Muscle layer of colon (tissue), 2 donors: ENCODE measurements around the gene SLC7A14.

Source experiments
- H3K27ac ChIP-seq: one replicate; pipeline ENCODE4 v1.7.0; 2013; ENCODE audit warnings: low read depth, mild to moderate bottlenecking, low read length, moderate library complexity
- H3K27me3 ChIP-seq, 2 donors: one replicate each; pipeline ENCODE4 v1.7.0; 2013; ENCODE audit warnings: low read length in 2 of 2, mild to moderate bottlenecking in 2 of 2; ENCODE audit not compliant: insufficient read depth in 2 of 2, control insufficient read depth in 1 of 2
- H3K36me3 ChIP-seq: one replicate; pipeline ENCODE4 v1.7.0; 2013; ENCODE audit warnings: mild to moderate bottlenecking, low read length; ENCODE audit not compliant: insufficient read depth
- H3K4me1 ChIP-seq: one replicate; pipeline ENCODE4 v1.7.0; 2013; ENCODE audit warnings: mild to moderate bottlenecking, low read length; ENCODE audit not compliant: insufficient read depth
- H3K4me3 ChIP-seq, 2 donors: one replicate each; pipeline ENCODE4 v1.7.0; 2013; ENCODE audit warnings: low read length in 2 of 2, low read depth in 1 of 2, mild to moderate bottlenecking in 1 of 2, moderate library complexity in 1 of 2
- H3K9ac ChIP-seq: one replicate; pipeline ENCODE4 v1.7.0; 2013; ENCODE audit warnings: low read length
- H3K9me3 ChIP-seq: one replicate; pipeline ENCODE4 v1.7.0; 2013; ENCODE audit warnings: mild to moderate bottlenecking, low read length
- donor health status: abdominal sarcoma.
- donor health status: Adenocarcinoma of cecum.

Gene SLC7A14

GRCh38 chr3:170560717-170561382 is 25.0 kb downstream of the SLC7A14 start:
- Histone ChIP-seq H3K36me3 (no peaks in the 10 kb centered on the region), H3K4me3 (no peak overlapping the region), H3K27me3 (no peaks in the 10 kb centered on the region), H3K27ac (no peak overlapping the region), H3K4me1 (no peaks in the 10 kb centered on the region), H3K9me3 (no peaks in the 10 kb centered on the region), H3K9ac (no peak overlapping the region)

- Histone ChIP-seq H3K9me3 (no peaks in the 10 kb centered on the region), H3K27me3 (no peaks in the 10 kb centered on the region), H3K4me3 (no peak overlapping the region), H3K36me3 (no peaks in the 10 kb centered on the region), H3K4me1 (no peaks in the 10 kb centered on the region), H3K9ac (no peak overlapping the region), H3K27ac (no peak overlapping the region)
These were observed 25.6 kb downstream of the SLC7A14 start for GRCh38 chr3:170560296-170560695.

GRCh38 chr3:170558427-170558826 is 27.4 kb downstream of the SLC7A14 start:
- no peaks in the 10 kb centered on the region for H3K9me3 ChIP-seq
- H3K4me1 ChIP-seq: no peaks in the 10 kb centered on the region
- H3K36me3 ChIP-seq: no peaks in the 10 kb centered on the region
- H3K27me3 ChIP-seq: no peaks in the 10 kb centered on the region
- H3K27ac ChIP-seq: no peak overlapping the region
- H3K4me3 ChIP-seq: no peak overlapping the region
- H3K9ac ChIP-seq: no peak overlapping the region

GRCh38 chr3:170555329-170555728 is 30.5 kb downstream of the SLC7A14 start:
- Histone ChIP-seq H3K4me1 (no peaks in the 10 kb centered on the region), H3K9ac (no peak overlapping the region), H3K36me3 (no peaks in the 10 kb centered on the region), H3K4me3 (no peak overlapping the region), H3K27ac (no peak overlapping the region), H3K27me3 (no peaks in the 10 kb centered on the region), H3K9me3 (no peaks in the 10 kb centered on the region)

GRCh38 chr3:170553788-170554757 is 31.8 kb downstream of the SLC7A14 start:
- H3K36me3 ChIP-seq: no peaks in the 10 kb centered on the region
- H3K27ac ChIP-seq: no peak overlapping the region
- H3K9me3 ChIP-seq: no peaks in the 10 kb centered on the region
- no peaks in the 10 kb centered on the region for H3K4me1 ChIP-seq
- no peak overlapping the region for H3K9ac ChIP-seq
- H3K4me3 ChIP-seq: no peak overlapping the region
- H3K27me3 ChIP-seq: no peaks in the 10 kb centered on the region

GRCh38 chr3:170551252-170551651 is 34.6 kb downstream of the SLC7A14 start:
- Histone ChIP-seq H3K9ac (no peak overlapping the region), H3K36me3 (no peaks in the 10 kb centered on the region), H3K27me3 (no peaks in the 10 kb centered on the region)

GRCh38 chr3:170542704-170543103 is 43.2 kb downstream of the SLC7A14 start:
- Histone ChIP-seq H3K27ac (no peak overlapping the region), H3K4me1 (no peaks in the 10 kb centered on the region), H3K4me3 (no peak overlapping the region), H3K9me3 (no peaks in the 10 kb centered on the region), H3K36me3 (no peaks in the 10 kb centered on the region), H3K9ac (no peak overlapping the region), H3K27me3 (no peaks in the 10 kb centered on the region)

More at GRCh38 chr3:170551252-170551651, 34.6 kb downstream of the SLC7A14 start:
- H3K4me3 ChIP-seq: no peak overlapping the region
- no peaks in the 10 kb centered on the region for H3K9me3 ChIP-seq
- H3K4me1 ChIP-seq: no peaks in the 10 kb centered on the region
- no peak overlapping the region for H3K27ac ChIP-seq

GRCh38 chr3:170539897-170540296 is 46.0 kb downstream of the SLC7A14 start:
- Histone ChIP-seq H3K9ac (no peak overlapping the region), H3K27me3 (no peaks in the 10 kb centered on the region), H3K4me1 (no peaks in the 10 kb centered on the region), H3K27ac (no peak overlapping the region), H3K36me3 (no peaks in the 10 kb centered on the region), H3K4me3 (no peak overlapping the region), H3K9me3 (no peaks in the 10 kb centered on the region)

GRCh38 chr3:170536712-170537111 is 49.2 kb downstream of the SLC7A14 start:
- no peaks in the 10 kb centered on the region for H3K36me3 ChIP-seq
- no peaks in the 10 kb centered on the region for H3K27me3 ChIP-seq
- no peak overlapping the region for H3K27ac ChIP-seq
- H3K4me3 ChIP-seq: no peak overlapping the region
- no peaks in the 10 kb centered on the region for H3K9me3 ChIP-seq
- H3K4me1 ChIP-seq: no peaks in the 10 kb centered on the region
- H3K9ac ChIP-seq: no peak overlapping the region

- Histone ChIP-seq H3K27ac (no peak overlapping the region), H3K36me3 (no peaks in the 10 kb centered on the region), H3K9ac (no peak overlapping the region), H3K27me3 (no peaks in the 10 kb centered on the region), H3K4me3 (no peak overlapping the region), H3K9me3 (no peaks in the 10 kb centered on the region), H3K4me1 (no peaks in the 10 kb centered on the region)
These were observed 51.6 kb downstream of the SLC7A14 start for GRCh38 chr3:170534227-170534626.

GRCh38 chr3:170532573-170532972 is 53.3 kb downstream of the SLC7A14 start:
- Histone ChIP-seq H3K9me3 (no peaks in the 10 kb centered on the region), H3K4me1 (no peaks in the 10 kb centered on the region), H3K4me3 (no peak overlapping the region), H3K27me3 (no peaks in the 10 kb centered on the region), H3K9ac (no peak overlapping the region), H3K27ac (no peak overlapping the region), H3K36me3 (no peaks in the 10 kb centered on the region)
